CD4-positive, alpha-beta T cell (primary cell): Measurements from ENCODE around the gene RPS16. TPM values are rescaled to one million over a fixed set of nuclear protein-coding genes. Genes with fewer than 3 reads are reported as not detected.

Experiments
- ATAC-seq: fragments of 200-7000 bp; cut with Tn5 transposase; one replicate; pipeline ENCODE4 v1.10.0; 2022; ENCODE audit warnings: mild to moderate bottlenecking; ENCODE audit not compliant: poor library complexity
- CTCF ChIA-PET: fragments of 350-600 bp; sonication (Branson Sonifier 250); formaldehyde crosslinking; loops from one replicate; lab custom pipeline; 2021; ENCODE audit warnings: antibody characterized with exemption, inconsistent platforms; lab: Charles Lee
- POLR2A ChIA-PET: fragments of 350-600 bp; sonication (Branson Sonifier 250); formaldehyde crosslinking; loops from one replicate; lab custom pipeline; 2021; ENCODE audit warnings: antibody characterized with exemption, inconsistent platforms; lab: Charles Lee
- DNase-seq, 14 experiments: peaks; one replicate each; pipeline ENCODE4 v3.0.0-alpha.2; 2013 to 2020; ENCODE audit warnings: mixed read lengths in 2 of 14
- H3K27ac ChIP-seq, 2 donors: one replicate each; pipeline versions ENCODE4 v1.5.1 to v1.7.0; 2013; ENCODE audit warnings: low read length in 2 of 2, low read depth in 1 of 2, mild to moderate bottlenecking in 1 of 2
- H3K27me3 ChIP-seq, 2 experiments: 1 replicate in 1 of 2; 2 replicates in 1 of 2; pipeline versions ENCODE4 v1.6.1 to v1.7.0; 2013; ENCODE audit warnings: low read length in 2 of 2, control low read depth in 1 of 2, mild to moderate bottlenecking in 1 of 2, moderate library complexity in 1 of 2; ENCODE audit not compliant: insufficient read depth in 2 of 2, control insufficient read depth in 1 of 2
- H3K36me3 ChIP-seq: one replicate; pipeline ENCODE4 v1.6.1; 2013; ENCODE audit warnings: low read length, control low read depth; ENCODE audit not compliant: insufficient read depth
- H3K4me1 ChIP-seq: one replicate; pipeline ENCODE4 v1.6.1; 2013; ENCODE audit warnings: low read length, control low read depth; ENCODE audit not compliant: insufficient read depth
- H3K4me3 ChIP-seq: one replicate; pipeline ENCODE4 v1.5.1; 2013; ENCODE audit warnings: mild to moderate bottlenecking, low read length, moderate library complexity
- H3K9me3 ChIP-seq, 2 experiments: 1 replicate in 1 of 2; 2 replicates in 1 of 2; pipeline versions ENCODE4 v1.6.1 to v1.7.0; 2013; ENCODE audit warnings: low read length in 2 of 2, mild to moderate bottlenecking in 2 of 2, control low read depth in 1 of 2, moderate library complexity in 1 of 2; ENCODE audit not compliant: control insufficient read depth in 1 of 2, insufficient read depth in 1 of 2
- H3K27ac Mint-ChIP-seq: one replicate; pipeline ENCODE4 v1.8.0; 2020; ENCODE audit warnings: mixed read lengths
- H3K27me3 Mint-ChIP-seq: one replicate; pipeline ENCODE4 v1.8.0; 2021; ENCODE audit warnings: mixed read lengths
- H3K36me3 Mint-ChIP-seq: one replicate; pipeline ENCODE4 v1.8.0; 2021; ENCODE audit warnings: low read depth, mixed read lengths
- H3K4me1 Mint-ChIP-seq: one replicate; pipeline ENCODE4 v1.8.0; 2021; ENCODE audit warnings: low read depth, mixed read lengths
- H3K4me3 Mint-ChIP-seq: one replicate; pipeline ENCODE4 v1.8.0; 2020; ENCODE audit warnings: mild to moderate bottlenecking, mixed read lengths
- H3K9me3 Mint-ChIP-seq: one replicate; pipeline ENCODE4 v1.8.0; 2020; ENCODE audit warnings: mixed read lengths
- CTCF ChIP-seq: fragments of 200-600 bp; IDR thresholded peaks from one replicate; pipeline ENCODE4 v1.8.0; 2022; ENCODE audit warnings: antibody characterized with exemption, mild to moderate bottlenecking
- intact Hi-C, 2 experiments: fragments of 100-400 bp; cut with DNase I in 1 of 2; cut with micrococcal nuclease in 1 of 2; formaldehyde crosslinking; loops; one replicate each; pipeline versions ENCODE4 v1.15.1 to v1.9.0; 2023 to 2025; cut with DNase I, micrococcal nuclease
- total RNA-seq, 174 experiments: library from RNA in 2 of 174; stranded (reverse) in 2 of 174; gene quantifications; one replicate each; pipeline ENCODE4 v1.2.3 and lab custom pipeline; 2021 to 2026

RPS16 gene
- total RNA-seq, 2 experiments from 2014 or later, result 4,625 to 4,839 TPM

DNA sequence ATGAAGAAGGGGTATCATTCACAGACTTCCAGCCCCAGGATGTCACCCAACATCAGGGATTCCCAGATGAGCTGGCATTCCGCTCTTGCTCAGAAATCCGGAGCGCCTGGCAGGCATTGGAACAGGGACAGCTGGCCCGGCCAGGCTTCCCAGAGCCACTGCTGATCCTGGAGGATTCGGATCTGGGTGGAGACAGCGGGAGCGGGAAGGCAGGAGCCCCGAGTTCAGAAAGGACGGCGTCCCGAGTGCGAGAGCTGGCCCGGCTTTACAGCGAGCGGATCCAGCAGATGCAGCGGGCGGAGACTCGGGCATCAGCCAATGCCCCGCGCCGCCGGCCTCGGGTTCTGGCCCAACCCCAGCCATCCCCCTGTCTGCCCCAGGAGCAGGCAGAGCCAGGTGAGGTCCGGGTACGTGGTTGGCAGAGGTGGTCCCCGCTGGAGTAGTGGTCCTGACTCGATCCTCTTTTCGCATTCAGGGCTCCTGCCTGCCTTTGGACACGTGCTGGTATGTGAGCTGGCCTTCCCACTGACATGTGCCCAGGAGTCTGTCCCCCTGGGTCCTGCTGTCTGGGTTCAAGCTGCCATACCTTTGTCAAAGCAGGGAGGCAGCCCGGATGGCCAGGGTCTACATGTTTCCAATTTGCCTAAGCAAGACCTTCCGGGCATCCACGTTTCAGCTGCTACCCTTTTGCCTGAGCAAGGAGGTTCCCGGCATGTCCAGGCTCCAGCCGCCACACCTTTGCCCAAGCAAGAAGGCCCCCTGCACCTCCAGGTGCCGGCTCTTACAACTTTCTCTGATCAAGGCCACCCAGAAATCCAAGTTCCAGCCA is 12.3 kb downstream of the RPS16 start:
- peak in 2 of 14 experiments; percentile 13 to 42 for DNase-seq
- no peak for TF ChIP-seq CTCF
- peaks cover 2% of the 10 kb centered on the region for H3K4me1 ChIP-seq
- no peak overlapping the region for H3K4me3 ChIP-seq
- Mint-ChIP-seq H3K9me3 (no peaks in the 10 kb centered on the region), H3K36me3 (peaks cover 42% of the 10 kb centered on the region), H3K27me3 (no peaks in the 10 kb centered on the region), H3K4me3 (no peak overlapping the region), H3K27ac (peak overlapping the region; percentile 55), H3K4me1 (no peaks in the 10 kb centered on the region)
- POLR2A ChIA-PET, result interaction anchor here (1.8 kb wide), 1 partner anchor 12 kb away, joined by 9 read pairs; the partner anchor contains the start of gene RPS16
- intact Hi-C loops, result no loop called here
- H3K36me3 ChIP-seq, result peaks cover 28% of the 10 kb centered on the region
- H3K9me3 ChIP-seq, result no peaks in the 10 kb centered on the region
- CTCF ChIA-PET, result no interaction called here
- H3K27ac ChIP-seq, result no peak overlapping the region
- ATAC-seq, result no peak
- H3K27me3 ChIP-seq, result no peaks in the 10 kb centered on the region

DNA sequence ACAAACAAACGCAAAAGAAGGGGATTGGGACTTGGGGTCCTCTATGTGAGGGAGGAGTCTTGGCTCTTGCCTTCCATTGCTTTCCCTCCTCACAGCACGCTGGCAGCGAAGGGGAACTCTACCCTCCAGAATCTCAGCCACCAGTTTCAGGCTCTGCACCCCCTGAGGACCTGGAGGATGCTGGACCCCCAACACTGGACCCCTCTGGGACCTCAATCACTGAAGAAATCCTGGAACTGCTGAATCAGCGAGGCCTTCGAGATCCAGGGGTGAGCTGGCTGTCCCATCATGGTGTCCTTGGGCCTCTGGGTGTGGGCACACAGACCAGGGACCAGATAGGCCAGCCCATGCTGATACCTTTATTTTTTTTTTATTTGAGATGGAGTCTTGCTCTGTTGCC is 13.7 kb downstream of the RPS16 start:
- CTCF ChIA-PET, result no interaction called here
- no peak overlapping the region for H3K27ac Mint-ChIP-seq

GRCh38 chr19:39420769-39421168 is 15.0 kb downstream of the RPS16 start:
- Mint-ChIP-seq H3K27ac (no peak overlapping the region), H3K4me1 (no peaks in the 10 kb centered on the region), H3K27me3 (no peaks in the 10 kb centered on the region), H3K4me3 (no peak overlapping the region), H3K36me3 (peaks cover 48% of the 10 kb centered on the region), H3K9me3 (no peaks in the 10 kb centered on the region)
- Histone ChIP-seq H3K36me3 (peaks cover 31% of the 10 kb centered on the region), H3K9me3 (no peaks in the 10 kb centered on the region), H3K4me3 (no peak overlapping the region), H3K27me3 (no peaks in the 10 kb centered on the region), H3K4me1 (no peaks in the 10 kb centered on the region), H3K27ac (no peak overlapping the region)
- POLR2A ChIA-PET, result interaction anchor here (0.9 to 1.6 kb wide), 2 partner anchors 8 to 15 kb away, joined by 3 read pairs; partner anchors contain the start of genes PLEKHG2 and RPS16
- CTCF ChIA-PET, result interaction anchor here (0.6 to 1.4 kb wide), 2 partner anchors 9 to 210 kb away, joined by 3 to 6 read pairs; partner anchors contain the start of gene PLEKHG2
- DNase-seq (peak in 2 of 14 experiments; percentile 11 to 43), ATAC-seq (no peak)
- intact Hi-C loops, result no loop called here
- TF ChIP-seq CTCF, result no peak

More for the DNA sequence above, 13.7 kb downstream of the RPS16 start:
- Mint-ChIP-seq H3K27me3 (no peaks in the 10 kb centered on the region), H3K36me3 (peaks cover 53% of the 10 kb centered on the region), H3K4me1 (no peaks in the 10 kb centered on the region), H3K4me3 (no peak overlapping the region), H3K9me3 (no peaks in the 10 kb centered on the region)
- DNase-seq (peak in 2 of 14 experiments; percentile 17 to 39), ATAC-seq (no peak)
- POLR2A ChIA-PET, result interaction anchor here (1.6 kb wide), 1 partner anchor 14 kb away, joined by 3 read pairs; the partner anchor contains the start of gene RPS16
- H3K27ac ChIP-seq, result no peak overlapping the region
- no peak overlapping the region for H3K4me3 ChIP-seq
- H3K27me3 ChIP-seq, result no peaks in the 10 kb centered on the region
- no peak for TF ChIP-seq CTCF
- H3K36me3 ChIP-seq, result peaks cover 31% of the 10 kb centered on the region
- no peaks in the 10 kb centered on the region for H3K4me1 ChIP-seq
- H3K9me3 ChIP-seq, result no peaks in the 10 kb centered on the region
- intact Hi-C loops, result no loop called here
